NK-92 treated with Interleukin-12 subunit alpha and Interleukin-12 subunit beta, amount 100 ng/mL, for 24 hours (cell line): ENCODE measurements around the gene SMIM35.

ENCODE experiments used
- DNase-seq: peaks from one replicate; lab custom pipeline; 2025; lab: John Stamatoyannopoulos, UW

The SMIM35 gene

DNA sequence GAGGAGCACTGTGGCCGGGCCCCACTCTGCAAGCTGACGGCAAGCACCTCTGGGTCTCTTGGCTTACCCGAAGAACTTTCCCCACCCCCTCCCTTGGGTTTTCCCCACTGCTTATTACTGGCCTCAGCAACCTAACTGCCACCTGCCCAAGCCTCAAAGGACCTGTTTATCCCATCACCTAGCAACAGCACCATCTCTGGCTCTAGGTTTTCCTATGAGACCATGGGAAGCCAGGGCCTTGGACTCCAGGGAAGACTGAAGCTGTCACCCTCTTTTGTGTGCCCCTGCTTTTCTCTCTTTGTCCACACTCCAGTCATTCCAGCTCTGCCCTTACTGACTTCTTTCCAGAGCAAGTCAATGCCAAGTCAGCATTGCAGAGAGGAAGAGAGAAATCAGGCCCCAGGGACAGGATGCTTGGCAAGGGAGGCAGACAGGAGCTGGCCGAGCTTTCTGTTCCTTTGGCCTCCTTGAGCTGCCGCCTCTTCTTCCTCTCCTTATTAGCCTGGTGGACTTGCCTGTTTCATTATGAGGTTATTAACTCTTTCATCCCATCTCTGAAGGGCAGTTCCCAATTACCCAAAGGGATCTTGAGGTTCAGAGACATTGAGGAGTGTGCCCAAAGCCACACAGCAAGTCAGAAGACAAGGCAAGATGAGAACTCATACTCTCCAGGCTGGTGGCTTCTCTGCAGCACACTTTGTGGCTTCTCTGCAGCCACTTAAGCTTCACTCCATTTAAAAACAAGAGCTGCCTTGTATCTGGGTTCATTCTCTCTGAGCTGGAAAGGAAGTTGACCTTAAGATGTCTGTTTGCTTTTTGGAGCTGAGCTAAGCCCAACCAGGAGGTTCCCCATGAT is at the start of gene SMIM35:
SMIM35 (minus strand) TSS at position 51 of the 856 bp plus-strand sequence. CDS start 206 bp downstream, outside the sequence.
- no peak for DNase-seq

DNA sequence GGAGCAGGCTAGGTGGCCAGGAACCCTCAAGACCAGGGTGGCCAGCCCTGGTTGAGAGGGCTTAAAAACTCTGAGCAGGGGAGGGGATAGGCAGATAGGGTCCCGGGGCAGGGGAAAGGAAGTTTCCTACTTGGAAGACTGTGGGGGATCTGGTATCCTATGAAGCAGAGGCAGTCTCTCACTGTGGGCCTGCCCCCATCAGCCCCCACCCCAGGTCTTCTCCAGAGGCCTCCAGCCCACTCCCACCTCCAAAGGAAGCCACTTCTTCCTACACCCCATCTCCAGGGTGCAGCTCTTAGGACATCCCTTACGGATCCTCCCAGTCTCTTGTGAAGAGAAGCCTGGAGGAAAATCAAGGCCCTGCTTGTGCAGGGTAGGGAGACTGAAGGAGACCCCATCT is 49.6 kb upstream of the SMIM35 start:
- no peak for DNase-seq

DNA sequence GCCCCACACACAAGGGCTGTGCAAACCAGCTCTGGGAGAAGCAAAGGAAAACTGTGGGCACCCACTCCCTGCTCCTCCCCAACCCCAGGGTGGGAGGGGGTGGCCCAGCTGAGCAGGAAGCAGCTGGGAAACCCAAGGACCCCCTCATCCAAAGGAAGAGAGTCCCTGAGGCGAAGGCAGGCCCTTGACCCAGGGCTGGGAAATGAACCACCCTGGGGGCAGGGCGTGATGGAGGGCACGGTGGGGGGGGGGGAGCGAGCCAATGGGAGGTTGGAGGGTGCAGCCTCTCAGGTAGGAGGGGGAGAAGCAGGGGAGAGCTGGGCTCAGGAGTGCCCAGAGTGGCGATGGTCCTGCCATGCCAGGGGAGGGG is 49.0 kb upstream of the SMIM35 start:
- DNase-seq, result no peak

DNA sequence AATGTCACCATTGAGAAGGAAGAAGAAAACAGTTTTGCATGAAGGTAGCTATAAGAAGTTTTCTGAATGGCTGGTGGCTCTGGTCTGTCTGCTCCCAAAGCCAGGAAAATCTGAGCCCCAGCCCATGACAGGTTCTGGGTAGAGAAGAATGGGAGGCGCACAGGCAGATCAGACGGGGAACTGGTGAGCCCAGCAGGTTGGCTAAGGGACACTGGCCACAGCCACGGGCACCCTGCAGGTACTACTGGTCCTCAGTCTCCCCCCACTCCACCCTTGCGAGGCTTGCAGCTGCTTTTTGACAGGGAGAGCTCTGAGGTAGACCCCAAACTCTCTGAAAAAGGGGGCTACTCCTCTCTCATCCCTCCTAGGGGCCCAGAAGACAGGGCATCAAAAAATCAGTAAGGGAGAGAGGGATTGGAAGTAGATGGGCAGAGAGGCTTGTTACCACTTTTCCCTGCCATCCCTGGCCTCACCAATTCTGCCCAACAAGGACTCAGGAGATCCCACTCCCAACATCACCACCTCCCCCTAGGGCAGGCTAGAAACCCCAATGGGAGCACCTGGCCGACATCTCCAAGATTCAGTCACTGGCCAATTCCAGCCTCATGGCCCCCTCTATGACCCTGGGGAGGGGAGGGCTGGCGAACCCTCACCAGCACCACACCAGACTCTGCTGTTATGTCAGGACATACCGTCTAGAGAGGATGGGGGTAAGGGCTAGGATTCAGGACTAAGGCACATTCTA is 48.5 kb upstream of the SMIM35 start:
- no peak for DNase-seq

DNA sequence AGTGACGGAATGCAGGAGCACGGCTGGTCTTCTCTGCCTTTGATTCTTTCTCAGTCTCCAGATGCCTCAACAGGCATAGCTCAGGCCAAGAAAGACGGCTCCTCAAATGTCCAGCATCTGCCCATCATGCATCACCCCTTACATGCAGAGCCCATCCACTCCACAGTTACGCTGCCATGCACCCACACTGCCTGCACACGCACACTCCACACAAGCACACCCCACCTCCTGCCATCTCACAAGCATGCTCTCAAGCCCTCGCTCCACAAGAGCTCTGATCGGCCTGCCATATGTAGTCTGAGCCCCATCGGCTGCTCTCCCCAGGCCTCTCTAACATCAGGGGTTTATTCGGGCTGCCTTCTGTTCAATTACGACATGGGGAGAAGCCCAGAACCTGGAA is 47.1 kb upstream of the SMIM35 start:
- no peak for DNase-seq

DNA sequence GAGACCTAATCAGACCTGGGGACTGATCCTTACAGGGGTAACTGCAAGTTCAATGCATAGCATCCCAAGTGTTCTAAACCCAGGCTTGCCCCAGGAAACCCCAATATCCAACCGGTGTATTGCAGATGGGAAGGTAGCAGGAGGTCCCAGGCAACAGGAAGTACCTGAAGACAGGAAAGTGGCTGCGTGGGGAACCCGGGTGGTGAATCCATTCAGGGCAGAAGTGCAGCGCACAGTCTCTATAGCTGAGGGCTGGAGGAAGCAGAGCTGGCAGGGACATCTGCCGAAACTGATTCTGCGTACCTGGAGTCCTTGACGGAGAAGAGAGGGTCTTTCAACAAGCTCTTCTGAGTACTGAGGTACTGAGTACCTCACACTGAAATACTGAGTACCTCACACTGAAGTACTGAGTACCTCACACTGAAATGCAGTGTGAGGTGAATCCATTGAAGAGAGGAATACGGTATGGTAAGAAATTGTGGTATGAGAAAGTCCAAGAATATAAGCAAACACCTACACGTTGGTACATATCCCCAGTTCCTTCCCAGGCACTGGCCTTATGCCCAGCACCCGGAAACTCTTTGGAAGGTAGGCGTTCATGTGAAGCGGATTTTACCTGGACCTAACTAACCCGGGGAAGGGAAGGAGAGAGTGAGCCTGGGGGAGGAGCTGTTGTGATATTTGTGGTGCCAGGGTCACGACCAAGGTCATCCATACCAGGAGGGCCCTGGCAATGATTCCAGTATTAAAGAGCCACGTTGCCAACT is 45.8 kb upstream of the SMIM35 start:
- no peak for DNase-seq

DNA sequence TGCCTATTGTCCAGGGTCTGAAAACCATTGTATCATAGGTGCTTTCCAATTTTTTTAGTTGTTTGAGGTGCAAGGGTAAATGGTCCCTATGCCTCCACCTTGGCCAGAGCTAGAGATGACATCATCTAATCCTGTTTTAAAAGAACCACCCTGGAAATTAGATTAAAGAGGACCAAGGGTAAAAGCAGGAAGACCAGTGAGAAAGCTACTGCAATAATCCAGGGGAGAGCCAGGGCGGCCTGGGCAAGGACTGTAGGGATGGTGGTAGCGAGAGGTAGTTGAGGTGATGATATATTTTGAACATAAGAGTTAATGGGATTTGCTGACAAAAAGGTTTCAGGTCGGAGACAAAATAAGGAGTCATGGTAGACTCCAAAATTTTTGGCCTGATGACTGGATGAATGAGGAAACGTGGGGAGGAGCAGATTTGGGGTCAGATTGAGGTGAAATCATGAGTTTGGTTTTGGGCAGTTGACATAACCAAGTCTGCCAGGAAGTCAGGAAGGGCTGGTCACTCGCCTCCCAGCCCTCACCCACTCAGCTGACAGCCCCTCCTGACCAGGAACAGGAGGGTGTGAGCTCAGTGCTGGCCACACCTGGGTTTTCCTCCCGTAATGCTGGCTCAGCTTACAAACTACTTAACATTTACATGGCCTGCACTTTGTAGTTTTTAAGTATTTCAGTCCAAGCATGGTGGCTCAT is 42.9 kb upstream of the SMIM35 start:
- no peak for DNase-seq

DNA sequence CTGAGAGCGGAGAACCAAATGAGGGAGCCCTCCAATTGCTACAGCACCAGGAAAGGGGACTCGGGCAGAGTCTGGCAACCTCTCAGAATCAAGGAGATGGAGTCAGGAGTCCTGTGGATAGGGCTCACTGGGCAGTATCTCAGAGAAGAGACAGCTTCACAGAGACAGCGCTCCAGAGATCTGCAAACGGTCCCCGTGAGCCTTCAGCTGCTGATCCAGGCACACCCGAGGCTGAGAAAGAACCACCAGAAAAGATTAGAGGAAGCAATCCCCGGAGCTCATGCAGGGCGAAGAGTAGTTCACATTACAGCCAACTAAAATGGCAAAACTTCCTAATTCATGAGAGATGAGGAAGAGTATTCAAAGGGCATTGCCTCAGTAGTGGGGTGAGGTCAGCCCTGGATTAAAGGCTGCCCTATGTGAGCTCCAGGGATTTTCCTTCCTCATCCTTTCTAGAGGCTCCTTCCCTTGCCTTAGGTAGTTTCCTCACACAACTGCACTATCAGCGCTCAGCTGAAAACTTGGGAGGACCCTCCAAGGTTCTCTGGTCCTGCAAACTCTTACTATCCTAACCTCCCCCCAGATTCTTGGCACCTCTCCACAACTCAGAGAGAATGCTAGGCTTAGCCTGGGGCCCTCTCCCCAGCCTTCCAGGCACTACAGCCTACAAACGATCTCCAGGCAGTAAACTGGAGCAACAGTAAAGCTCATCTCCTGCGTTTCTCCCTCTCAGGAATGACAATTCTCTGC is 42.1 kb upstream of the SMIM35 start:
- no peak for DNase-seq

DNA sequence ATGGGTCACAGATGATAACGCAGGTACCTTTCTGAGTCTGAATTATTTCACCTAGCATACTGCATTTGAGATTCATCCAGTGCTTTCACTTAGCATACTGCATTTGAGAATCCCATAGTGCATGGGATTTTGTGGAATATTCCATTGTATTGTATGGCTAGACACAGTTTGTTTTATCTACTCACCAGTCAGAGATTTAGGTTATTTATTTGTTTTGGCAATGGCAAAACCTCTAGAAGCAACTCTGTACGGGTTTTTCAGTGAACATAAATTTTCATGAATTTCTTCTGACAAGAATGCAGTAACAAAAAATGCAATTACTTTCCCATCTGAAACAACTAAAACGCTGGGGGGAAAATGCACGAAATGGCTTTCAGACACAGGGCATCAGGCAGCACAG is 41.5 kb upstream of the SMIM35 start:
- DNase-seq, result no peak

DNA sequence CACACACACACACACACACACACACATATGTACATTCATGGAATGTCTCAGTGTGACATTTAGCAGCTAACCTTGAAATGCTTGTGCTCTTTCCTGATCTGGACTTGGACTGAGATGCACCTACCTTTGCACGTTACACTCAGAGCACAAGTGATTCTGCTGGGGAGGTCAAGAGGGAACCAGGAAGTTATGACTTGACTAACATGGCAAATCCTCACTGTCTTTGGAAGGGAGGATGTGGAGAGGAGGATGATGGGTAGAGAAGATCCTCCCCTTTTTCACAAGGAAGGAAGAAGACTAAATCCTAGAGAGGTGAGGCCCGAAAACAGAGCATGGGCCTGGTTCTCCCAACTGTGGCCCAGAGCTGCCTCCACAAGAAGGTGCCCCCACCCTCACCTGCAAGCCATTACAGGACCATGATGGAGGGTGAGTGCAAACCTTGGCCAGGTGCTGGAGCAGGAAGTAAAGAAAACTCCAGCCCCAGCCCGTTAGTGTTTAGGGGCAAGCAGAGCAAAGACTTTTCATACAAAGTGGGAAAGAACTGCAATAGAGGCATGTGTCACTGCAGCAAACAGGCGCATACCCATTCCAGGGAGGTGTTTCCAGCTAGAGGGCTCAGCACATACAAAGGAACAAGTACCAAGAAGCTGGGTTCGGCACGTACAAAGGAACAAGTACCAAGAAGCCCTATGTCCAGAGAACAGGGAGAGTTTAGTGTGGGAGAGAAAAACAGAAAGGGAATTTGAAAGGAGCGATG is 39.5 kb upstream of the SMIM35 start:
- DNase-seq, result no peak

DNA sequence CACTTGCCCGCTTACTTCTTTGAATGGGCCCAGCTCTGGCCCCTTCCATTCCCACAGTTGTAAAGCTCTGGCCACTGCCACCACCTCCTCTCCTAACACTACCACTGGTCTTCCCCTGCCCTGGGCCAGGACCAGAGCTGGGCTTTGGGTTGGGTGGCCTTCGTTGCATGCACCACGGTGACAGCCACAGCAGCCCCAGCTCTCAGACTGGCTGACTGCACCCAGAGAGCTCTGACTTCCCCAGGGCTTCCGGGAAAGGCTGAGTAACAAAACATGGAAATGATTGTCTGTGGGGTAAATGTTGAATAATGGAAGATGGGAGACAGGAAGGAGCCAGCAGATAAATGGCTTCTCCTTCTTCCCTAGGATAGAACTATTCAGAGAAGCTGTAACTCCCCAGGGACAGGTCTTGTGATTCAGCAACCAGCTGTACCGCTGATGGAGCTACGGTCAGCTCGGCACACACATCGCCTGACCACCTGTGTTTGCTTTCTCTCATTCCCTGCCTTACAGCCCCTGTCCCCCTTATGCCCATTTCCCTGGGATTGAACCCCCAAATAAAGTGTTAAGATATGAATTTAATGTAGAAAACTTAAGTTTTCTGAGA is 38.3 kb upstream of the SMIM35 start:
- DNase-seq, result no peak

DNA sequence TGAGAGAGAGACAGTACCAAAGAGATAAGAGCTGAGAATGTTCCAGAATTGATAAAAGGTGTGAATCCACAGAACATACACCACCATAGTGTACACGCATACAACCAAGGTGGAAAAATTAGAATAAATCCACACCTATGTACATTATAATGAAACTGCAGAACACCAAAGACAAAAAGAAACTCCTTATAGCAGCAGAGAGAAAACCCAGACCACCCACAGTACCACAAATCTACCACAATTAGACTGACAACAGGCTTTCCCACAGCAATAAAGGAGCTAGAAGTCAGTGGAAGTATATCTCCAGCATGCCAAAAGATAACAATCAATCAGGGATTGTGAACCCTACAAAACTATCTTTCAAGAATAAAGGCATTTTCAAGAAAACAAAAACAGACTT is 34.0 kb upstream of the SMIM35 start:
- no peak for DNase-seq

DNA sequence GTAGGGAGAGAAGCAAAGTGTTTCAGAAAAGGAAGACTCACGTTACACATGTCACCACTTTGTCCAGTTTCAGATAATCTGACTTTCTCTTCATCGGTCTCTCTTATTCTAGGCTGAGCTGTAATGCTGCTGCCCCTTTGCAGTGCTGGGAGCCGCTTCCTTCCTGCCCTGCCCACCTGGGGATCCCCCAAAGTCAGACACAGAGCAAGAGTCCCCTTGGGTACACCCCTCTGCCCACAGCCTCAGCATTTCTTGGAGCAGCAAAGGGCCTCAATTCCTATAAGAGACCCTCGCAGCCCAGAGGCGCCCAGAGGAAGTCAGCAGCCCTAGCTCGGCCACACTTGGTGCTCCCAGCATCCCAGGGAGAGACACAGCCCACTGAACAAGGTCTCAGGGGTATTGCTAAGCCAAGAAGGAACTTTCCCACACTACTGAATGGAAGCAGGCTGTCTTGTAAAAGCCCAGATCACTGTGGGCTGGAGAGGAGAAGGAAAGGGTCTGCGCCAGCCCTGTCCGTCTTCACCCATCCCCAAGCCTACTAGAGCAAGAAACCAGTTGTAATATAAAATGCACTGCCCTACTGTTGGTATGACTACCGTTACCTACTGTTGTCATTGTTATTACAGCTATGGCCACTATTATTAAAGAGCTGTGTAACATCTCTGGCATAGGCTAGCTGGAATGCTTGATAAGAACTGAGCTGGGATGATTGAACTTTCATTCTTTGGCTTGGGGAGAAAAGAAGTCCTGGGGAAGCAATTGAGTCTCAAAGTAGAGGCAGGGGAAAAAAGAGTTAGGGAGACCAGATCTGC is 31.2 kb upstream of the SMIM35 start:
- DNase-seq, result no peak

DNA sequence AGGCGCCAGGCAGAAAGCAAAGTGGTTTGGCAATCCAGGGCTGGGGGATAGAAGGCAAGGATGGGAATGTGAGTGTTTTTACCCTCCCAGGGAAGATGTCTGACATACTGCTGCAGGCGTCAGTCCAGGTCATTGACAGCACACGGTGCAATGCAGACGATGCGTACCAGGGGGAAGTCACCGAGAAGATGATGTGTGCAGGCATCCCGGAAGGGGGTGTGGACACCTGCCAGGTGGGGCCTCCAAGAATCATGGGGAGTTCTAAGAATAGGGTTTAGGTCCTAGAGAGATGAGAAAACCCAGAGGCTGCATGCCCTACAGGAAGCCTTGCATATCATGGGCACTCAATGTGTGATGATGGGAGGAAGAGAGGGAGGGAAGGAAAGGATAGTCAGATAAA is 28.3 kb upstream of the SMIM35 start:
- DNase-seq, result no peak

DNA sequence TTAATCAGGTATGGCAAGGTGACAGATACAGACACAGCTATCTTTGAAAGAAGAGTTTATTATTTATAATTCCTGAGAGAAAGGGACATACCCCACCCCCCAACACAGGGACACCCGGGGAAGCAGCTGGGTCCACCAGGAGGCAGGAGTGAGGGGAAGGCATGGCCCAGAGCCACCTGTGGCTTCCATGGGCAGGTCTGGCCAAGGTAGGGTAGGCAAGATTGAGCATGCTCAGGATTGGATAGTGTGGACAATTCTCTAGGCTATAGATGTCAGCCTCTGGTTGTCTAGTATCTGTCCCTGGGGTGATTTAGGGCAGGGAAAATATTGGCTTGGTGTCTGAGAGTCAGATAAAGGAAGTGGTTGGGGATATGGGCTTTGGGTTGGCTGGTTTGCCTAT is 27.5 kb upstream of the SMIM35 start:
- DNase-seq, result no peak

DNA sequence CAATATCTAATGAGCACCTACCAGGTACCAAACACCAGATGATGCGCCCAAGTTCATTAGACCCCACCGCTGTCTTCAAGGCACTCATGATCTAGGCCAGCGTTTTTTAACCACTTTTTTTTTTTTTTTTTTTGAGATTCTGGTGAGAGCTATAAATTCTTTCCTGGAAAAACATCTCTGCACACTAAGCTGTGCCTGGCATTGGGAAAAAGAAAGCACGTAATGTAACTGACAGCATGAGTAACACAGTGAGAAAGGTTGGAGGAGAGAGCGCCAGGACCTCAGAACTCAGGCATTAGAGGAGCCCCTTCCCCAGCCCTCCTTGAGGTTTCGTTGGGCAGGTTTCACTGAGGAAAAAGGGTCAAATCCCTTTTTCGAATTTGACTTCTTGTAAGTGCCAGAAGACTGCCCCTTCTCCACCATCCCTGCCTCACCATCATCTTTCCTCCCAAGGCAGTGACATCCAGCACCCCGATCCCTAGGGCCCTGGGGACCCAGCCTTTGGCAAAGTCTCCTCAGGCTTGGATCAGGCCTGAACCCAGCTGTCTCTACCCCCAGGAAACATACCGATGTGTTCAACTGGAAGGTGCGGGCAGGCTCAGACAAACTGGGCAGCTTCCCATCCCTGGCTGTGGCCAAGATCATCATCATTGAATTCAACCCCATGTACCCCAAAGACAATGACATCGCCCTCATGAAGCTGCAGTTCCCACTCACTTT is 26.1 kb upstream of the SMIM35 start:
- DNase-seq, result no peak

DNA sequence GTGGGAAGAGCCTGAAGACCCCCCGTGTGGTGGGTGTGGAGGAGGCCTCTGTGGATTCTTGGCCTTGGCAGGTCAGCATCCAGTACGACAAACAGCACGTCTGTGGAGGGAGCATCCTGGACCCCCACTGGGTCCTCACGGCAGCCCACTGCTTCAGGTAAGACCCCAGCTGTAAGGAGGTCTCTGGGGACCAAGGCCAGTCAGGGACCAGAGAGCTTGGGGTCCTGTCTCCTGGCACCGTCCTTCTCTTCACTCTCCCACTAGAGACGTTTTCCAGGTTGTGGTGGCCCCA is 24.9 kb upstream of the SMIM35 start:
- DNase-seq, result no peak

DNA sequence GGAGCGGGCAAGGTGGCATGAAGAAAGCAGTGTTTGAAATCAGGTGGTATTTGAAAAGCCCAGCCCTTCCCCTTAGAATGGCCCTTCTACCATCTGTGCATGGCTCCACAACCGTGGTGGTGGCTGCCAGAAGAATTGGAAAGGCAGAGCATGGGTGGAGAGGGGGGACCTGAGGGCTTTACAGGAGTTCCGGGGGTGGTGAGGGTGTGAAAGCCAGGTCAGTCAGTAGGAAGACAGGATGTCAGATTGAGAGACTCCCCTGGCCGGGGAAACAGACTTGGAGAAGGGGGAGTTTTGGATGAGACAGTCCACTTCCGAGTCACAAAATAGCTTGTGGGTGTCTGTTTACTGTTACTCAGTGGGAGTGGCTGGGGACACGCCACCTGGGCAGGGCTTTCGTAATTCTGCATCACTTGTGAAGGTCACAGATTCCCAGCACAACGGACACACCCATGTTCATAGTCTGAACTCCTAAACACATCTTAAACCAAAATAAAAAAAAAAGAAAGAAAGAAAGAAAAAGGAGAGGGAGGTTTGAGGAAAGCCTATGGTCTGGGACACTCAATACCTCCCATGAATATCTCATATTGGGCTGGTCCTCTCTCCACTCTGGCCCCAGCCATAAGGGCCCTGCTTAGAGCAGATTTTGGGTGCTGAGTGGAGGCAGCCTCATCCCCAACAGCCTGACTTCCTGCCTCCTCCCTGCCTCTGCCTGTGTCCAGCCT is 24.4 kb upstream of the SMIM35 start:
- DNase-seq, result no peak
